MM.1S (cell line): ENCODE measurements around the gene TAOK1.

Experiments
- DNase-seq: peaks from one replicate; pipeline ENCODE4 v3.0.0-alpha.2; 2015
- H2AFZ ChIP-seq: fragments of 300-600 bp; sonication (generic); 2 replicates; pipeline ENCODE4 v1.6.0; 2016; ENCODE audit warnings: antibody characterized with exemption, low read length
- H3F3A ChIP-seq: fragments of 300-600 bp; sonication (generic); 2 replicates; pipeline ENCODE4 v1.6.1; 2016; ENCODE audit warnings: mild to moderate bottlenecking, antibody characterized with exemption, low read length, moderate library complexity, mixed read lengths; ENCODE audit not compliant: insufficient read depth
- H3K27ac ChIP-seq: fragments of 300-600 bp; sonication (generic); 2 replicates; pipeline ENCODE4 v1.5.1; 2016; ENCODE audit warnings: mild to moderate bottlenecking, low read length
- H3K27me3 ChIP-seq: fragments of 300-600 bp; sonication (generic); replicated peaks from 2 replicates; pipeline ENCODE4 v1.6.0; 2016; ENCODE audit warnings: low read length; ENCODE audit not compliant: insufficient read depth
- H3K36me3 ChIP-seq: fragments of 300-600 bp; sonication (generic); replicated peaks from 2 replicates; pipeline ENCODE4 v1.6.1; 2016; ENCODE audit warnings: mild to moderate bottlenecking, low read length, mixed read lengths; ENCODE audit not compliant: insufficient read depth
- H3K4me1 ChIP-seq: fragments of 300-600 bp; sonication (generic); 2 replicates; pipeline ENCODE4 v1.6.1; 2016; ENCODE audit warnings: low read length, mixed read lengths
- H3K4me2 ChIP-seq: fragments of 300-600 bp; sonication (generic); 2 replicates; pipeline ENCODE4 v1.6.0; 2016; ENCODE audit warnings: low read depth, low read length
- H3K4me3 ChIP-seq: fragments of 300-600 bp; sonication (generic); 2 replicates; pipeline ENCODE4 v1.5.1; 2016; ENCODE audit warnings: low read length, mixed read lengths
- H3K79me2 ChIP-seq: fragments of 300-600 bp; sonication (generic); 2 replicates; pipeline ENCODE4 v1.6.1; 2016; ENCODE audit warnings: mixed run types, low read length, mixed read lengths
- H3K9ac ChIP-seq: fragments of 300-600 bp; sonication (generic); 2 replicates; pipeline ENCODE4 v1.6.1; 2016; ENCODE audit warnings: low read length, mixed read lengths
- H3K9me2 ChIP-seq: fragments of 300-600 bp; sonication (generic); replicated peaks from 2 replicates; pipeline ENCODE4 v1.6.1; 2016; ENCODE audit warnings: mild to moderate bottlenecking, low read length, mixed read lengths; ENCODE audit not compliant: insufficient read depth
- H3K9me3 ChIP-seq: fragments of 300-600 bp; sonication (generic); replicated peaks from 2 replicates; pipeline ENCODE4 v1.6.1; 2016; ENCODE audit warnings: mild to moderate bottlenecking, low read length, mixed read lengths; ENCODE audit not compliant: insufficient read depth
- H4K20me1 ChIP-seq: fragments of 300-600 bp; sonication (generic); 2 replicates; pipeline ENCODE4 v1.6.1; 2016; ENCODE audit warnings: mild to moderate bottlenecking, low read length, moderate library complexity, mixed read lengths; ENCODE audit not compliant: insufficient read depth
- CTCF ChIP-seq: fragments of 300-600 bp; sonication (generic); IDR thresholded peaks from 2 replicates; pipeline ENCODE4 v1.5.1; 2016; ENCODE audit warnings: antibody characterized with exemption, low read length, mixed read lengths
- EZH2 ChIP-seq: fragments of 300-600 bp; sonication (generic); optimal IDR thresholded peaks from 2 replicates; pipeline ENCODE3; 2017; ENCODE audit warnings: low read depth, mild to moderate bottlenecking, antibody characterized with exemption, low read length, mixed read lengths
- EZH2phosphoT487 ChIP-seq: fragments of 300-600 bp; sonication (generic); IDR thresholded peaks from 2 replicates; pipeline ENCODE4 v1.6.1; 2018; ENCODE audit warnings: antibody characterized with exemption, low read length

Gene TAOK1

GRCh38 chr17:29390851-29391631 is 878 bp downstream of the TAOK1 start:
- Histone ChIP-seq H3K79me2 (peaks cover 53% of the 10 kb centered on the region), H3K9ac (peak overlapping the region; percentile 94), H3K27ac (no peak overlapping the region), H3F3A (no peaks in the 10 kb centered on the region), H3K4me2 (peak overlapping the region; percentile 93), H4K20me1 (no peaks in the 10 kb centered on the region), H3K4me3 (peak overlapping the region; percentile 94), H3K36me3 (no peaks in the 10 kb centered on the region), H3K27me3 (no peaks in the 10 kb centered on the region), H3K4me1 (0 out of 2 replicates have a peak, but pooled peaks cover 5% of the 10 kb centered on the region), H3K9me2 (no peaks in the 10 kb centered on the region), H2AFZ (peak overlapping the region; percentile 65), H3K9me3 (no peaks in the 10 kb centered on the region)
- TF ChIP-seq CTCF (no peak), EZH2 (no peak), EZH2phosphoT487 (no peak)
- no peak for DNase-seq

- Histone ChIP-seq H3F3A (no peaks in the 10 kb centered on the region), H3K27me3 (no peaks in the 10 kb centered on the region), H3K9ac (no peak overlapping the region), H3K4me3 (no peak overlapping the region), H3K4me1 (0 out of 2 replicates have a peak, but pooled peaks cover 5% of the 10 kb centered on the region), H3K79me2 (peaks cover 64% of the 10 kb centered on the region), H3K27ac (no peak overlapping the region), H3K9me3 (no peaks in the 10 kb centered on the region), H3K36me3 (no peaks in the 10 kb centered on the region), H3K4me2 (no peak overlapping the region), H2AFZ (no peak overlapping the region), H4K20me1 (no peaks in the 10 kb centered on the region), H3K9me2 (no peaks in the 10 kb centered on the region)
- no peak for DNase-seq
- TF ChIP-seq CTCF: no peak
- TF ChIP-seq EZH2: no peak
- no peak for TF ChIP-seq EZH2phosphoT487
These were observed 3.3 kb downstream of the TAOK1 start for GRCh38 chr17:29393436-29393835.

- DNase-seq: no peak
- H3K79me2 ChIP-seq: peaks cover 68% of the 10 kb centered on the region
- H3F3A ChIP-seq: no peaks in the 10 kb centered on the region
These were observed 4.6 kb downstream of the TAOK1 start for GRCh38 chr17:29394761-29395160.

More at GRCh38 chr17:29394761-29395160, 4.6 kb downstream of the TAOK1 start:
- TF ChIP-seq EZH2phosphoT487 (no peak), CTCF (no peak), EZH2 (no peak)
- Histone ChIP-seq H3K36me3 (no peaks in the 10 kb centered on the region), H3K4me3 (no peak overlapping the region), H4K20me1 (no peaks in the 10 kb centered on the region), H3K9me2 (no peaks in the 10 kb centered on the region), H3K27ac (no peak overlapping the region), H3K4me2 (no peak overlapping the region), H3K9me3 (no peaks in the 10 kb centered on the region), H3K4me1 (0 out of 2 replicates have a peak, but pooled peaks cover 5% of the 10 kb centered on the region), H3K9ac (no peak overlapping the region), H3K27me3 (no peaks in the 10 kb centered on the region), H2AFZ (no peak overlapping the region)
